Thyroid gland (tissue), 4 donors: ENCODE data around the gene FGF18.

Source experiments
- CTCF ChIP-seq, 6 experiments: fragments of 200-600 bp in 3 of 6; fragments of 450-650 bp in 3 of 6; sonication (generic) in 3 of 6; IDR thresholded peaks; one replicate each; pipeline ENCODE4 v1.5.1; 2016 to 2019; ENCODE audit warnings: antibody characterized with exemption in 6 of 6, mild to moderate bottlenecking in 2 of 6, inconsistent platforms in 1 of 6, moderate library complexity in 1 of 6
- POLR2A ChIP-seq, 2 donors: fragments of 450-650 bp; IDR thresholded peaks; one replicate each; pipeline ENCODE4 v1.6.1; 2017; ENCODE audit warnings: antibody characterized with exemption in 2 of 2, mild to moderate bottlenecking in 2 of 2, moderate library complexity in 1 of 2

- TF ChIP-seq CTCF (IDR thresholded peaks at IDR 0.05) = no peak
- no peak for TF ChIP-seq POLR2A (IDR thresholded peaks at IDR 0.05)
Observed at GRCh38 chr5:171506951-171507350, 87.5 kb downstream of the FGF18 start.
